MM.1S (cell line): Measurements from ENCODE around the gene SNX1.

Experiments used
- DNase-seq: peaks from one replicate; pipeline ENCODE4 v3.0.0-alpha.2; 2015
- H2AFZ ChIP-seq: fragments of 300-600 bp; sonication (generic); 2 replicates; pipeline ENCODE4 v1.6.0; 2016; ENCODE audit warnings: antibody characterized with exemption, low read length
- H3F3A ChIP-seq: fragments of 300-600 bp; sonication (generic); 2 replicates; pipeline ENCODE4 v1.6.1; 2016; ENCODE audit warnings: mild to moderate bottlenecking, antibody characterized with exemption, low read length, moderate library complexity, mixed read lengths; ENCODE audit not compliant: insufficient read depth
- H3K27ac ChIP-seq: fragments of 300-600 bp; sonication (generic); 2 replicates; pipeline ENCODE4 v1.5.1; 2016; ENCODE audit warnings: mild to moderate bottlenecking, low read length
- H3K27me3 ChIP-seq: fragments of 300-600 bp; sonication (generic); replicated peaks from 2 replicates; pipeline ENCODE4 v1.6.0; 2016; ENCODE audit warnings: low read length; ENCODE audit not compliant: insufficient read depth
- H3K36me3 ChIP-seq: fragments of 300-600 bp; sonication (generic); replicated peaks from 2 replicates; pipeline ENCODE4 v1.6.1; 2016; ENCODE audit warnings: mild to moderate bottlenecking, low read length, mixed read lengths; ENCODE audit not compliant: insufficient read depth
- H3K4me1 ChIP-seq: fragments of 300-600 bp; sonication (generic); 2 replicates; pipeline ENCODE4 v1.6.1; 2016; ENCODE audit warnings: low read length, mixed read lengths
- H3K4me2 ChIP-seq: fragments of 300-600 bp; sonication (generic); 2 replicates; pipeline ENCODE4 v1.6.0; 2016; ENCODE audit warnings: low read depth, low read length
- H3K4me3 ChIP-seq: fragments of 300-600 bp; sonication (generic); 2 replicates; pipeline ENCODE4 v1.5.1; 2016; ENCODE audit warnings: low read length, mixed read lengths
- H3K79me2 ChIP-seq: fragments of 300-600 bp; sonication (generic); 2 replicates; pipeline ENCODE4 v1.6.1; 2016; ENCODE audit warnings: mixed run types, low read length, mixed read lengths
- H3K9ac ChIP-seq: fragments of 300-600 bp; sonication (generic); 2 replicates; pipeline ENCODE4 v1.6.1; 2016; ENCODE audit warnings: low read length, mixed read lengths
- H3K9me2 ChIP-seq: fragments of 300-600 bp; sonication (generic); replicated peaks from 2 replicates; pipeline ENCODE4 v1.6.1; 2016; ENCODE audit warnings: mild to moderate bottlenecking, low read length, mixed read lengths; ENCODE audit not compliant: insufficient read depth
- H3K9me3 ChIP-seq: fragments of 300-600 bp; sonication (generic); replicated peaks from 2 replicates; pipeline ENCODE4 v1.6.1; 2016; ENCODE audit warnings: mild to moderate bottlenecking, low read length, mixed read lengths; ENCODE audit not compliant: insufficient read depth
- H4K20me1 ChIP-seq: fragments of 300-600 bp; sonication (generic); 2 replicates; pipeline ENCODE4 v1.6.1; 2016; ENCODE audit warnings: mild to moderate bottlenecking, low read length, moderate library complexity, mixed read lengths; ENCODE audit not compliant: insufficient read depth
- EZH2 ChIP-seq: fragments of 300-600 bp; sonication (generic); optimal IDR thresholded peaks from 2 replicates; pipeline ENCODE3; 2017; ENCODE audit warnings: low read depth, mild to moderate bottlenecking, antibody characterized with exemption, low read length, mixed read lengths
- EZH2phosphoT487 ChIP-seq: fragments of 300-600 bp; sonication (generic); IDR thresholded peaks from 2 replicates; pipeline ENCODE4 v1.6.1; 2018; ENCODE audit warnings: antibody characterized with exemption, low read length
- TF ChIP-seq, protein P1 (sequence below): fragments of 300-600 bp; sonication (generic); IDR thresholded peaks from 2 replicates; pipeline ENCODE4 v1.5.1; 2016; ENCODE audit warnings: antibody characterized with exemption, low read length, mixed read lengths

Gene SNX1

DNA sequence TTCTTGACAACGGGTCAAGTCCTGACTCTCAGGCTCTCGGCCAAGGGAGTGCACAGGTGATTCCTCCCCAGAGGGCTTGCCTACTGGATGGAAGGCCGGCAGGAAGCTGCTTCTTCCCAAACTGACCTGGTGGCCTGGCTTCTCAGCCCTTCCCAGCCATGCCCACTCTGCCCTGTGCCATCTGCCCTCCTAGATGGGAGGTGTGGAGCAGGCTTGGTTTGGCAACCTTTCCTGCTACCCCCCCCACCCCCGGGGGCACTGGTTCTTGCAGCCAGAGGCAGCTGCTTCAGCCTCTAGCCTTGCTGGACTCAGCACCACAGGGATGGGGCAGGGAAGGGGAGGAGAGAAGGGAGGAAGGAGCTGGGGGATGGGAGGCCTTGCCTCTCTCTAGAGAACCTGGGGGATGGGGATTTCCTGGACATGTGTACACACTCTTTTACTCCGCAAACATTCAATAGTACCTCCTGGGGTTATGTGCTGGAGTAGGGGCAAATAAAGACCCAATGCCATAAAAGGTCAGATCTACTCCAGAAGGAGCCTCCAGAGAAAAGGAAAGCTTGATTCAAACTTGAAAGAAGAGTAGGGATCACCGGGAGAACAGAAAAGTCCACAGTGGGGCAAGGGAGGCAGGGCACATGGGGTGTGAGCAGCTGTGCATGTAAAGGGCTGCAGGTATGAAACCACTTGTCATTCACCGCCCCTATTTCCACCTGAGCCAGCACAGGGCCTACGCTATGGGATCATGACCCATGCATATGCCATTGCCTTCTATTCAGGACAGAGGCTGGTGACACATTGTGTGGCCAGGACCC, 45.3 kb upstream of the SNX1 start:
- no peak for DNase-seq
- H3K27ac ChIP-seq = no peak overlapping the region

DNA sequence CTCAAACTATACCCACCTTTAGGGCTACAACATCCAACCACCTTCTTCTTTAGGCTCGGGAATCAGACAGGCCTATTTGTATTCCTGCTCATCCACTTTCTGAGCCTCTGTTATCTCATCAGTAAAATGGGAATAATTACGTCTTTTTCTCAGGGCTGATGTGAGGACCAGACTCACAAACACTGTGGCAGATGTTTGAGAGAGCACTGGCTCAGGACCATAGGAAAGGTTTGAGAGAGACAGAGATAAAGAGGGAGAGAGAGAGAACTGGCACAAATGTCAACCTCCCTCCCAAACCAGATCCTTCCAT, 44.7 kb upstream of the SNX1 start:
- H3K4me3 ChIP-seq = no peak overlapping the region
- no peaks in the 10 kb centered on the region for H3K9me3 ChIP-seq
- no peaks in the 10 kb centered on the region for H3K79me2 ChIP-seq
- no peak for DNase-seq
- no peak overlapping the region for H3K27ac ChIP-seq
- H3F3A ChIP-seq = no peaks in the 10 kb centered on the region
- no peaks in the 10 kb centered on the region for H3K4me1 ChIP-seq
- H3K4me2 ChIP-seq = no peak overlapping the region
- no peak overlapping the region for H3K9ac ChIP-seq
- no peaks in the 10 kb centered on the region for H3K27me3 ChIP-seq
- H3K9me2 ChIP-seq = no peaks in the 10 kb centered on the region
- no peaks in the 10 kb centered on the region for H3K36me3 ChIP-seq
- no peaks in the 10 kb centered on the region for H4K20me1 ChIP-seq
- TF ChIP-seq EZH2 (no peak), EZH2phosphoT487 (no peak)
- TF ChIP-seq, protein P1, sequence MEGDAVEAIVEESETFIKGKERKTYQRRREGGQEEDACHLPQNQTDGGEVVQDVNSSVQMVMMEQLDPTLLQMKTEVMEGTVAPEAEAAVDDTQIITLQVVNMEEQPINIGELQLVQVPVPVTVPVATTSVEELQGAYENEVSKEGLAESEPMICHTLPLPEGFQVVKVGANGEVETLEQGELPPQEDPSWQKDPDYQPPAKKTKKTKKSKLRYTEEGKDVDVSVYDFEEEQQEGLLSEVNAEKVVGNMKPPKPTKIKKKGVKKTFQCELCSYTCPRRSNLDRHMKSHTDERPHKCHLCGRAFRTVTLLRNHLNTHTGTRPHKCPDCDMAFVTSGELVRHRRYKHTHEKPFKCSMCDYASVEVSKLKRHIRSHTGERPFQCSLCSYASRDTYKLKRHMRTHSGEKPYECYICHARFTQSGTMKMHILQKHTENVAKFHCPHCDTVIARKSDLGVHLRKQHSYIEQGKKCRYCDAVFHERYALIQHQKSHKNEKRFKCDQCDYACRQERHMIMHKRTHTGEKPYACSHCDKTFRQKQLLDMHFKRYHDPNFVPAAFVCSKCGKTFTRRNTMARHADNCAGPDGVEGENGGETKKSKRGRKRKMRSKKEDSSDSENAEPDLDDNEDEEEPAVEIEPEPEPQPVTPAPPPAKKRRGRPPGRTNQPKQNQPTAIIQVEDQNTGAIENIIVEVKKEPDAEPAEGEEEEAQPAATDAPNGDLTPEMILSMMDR = no peak
- H2AFZ ChIP-seq = no peak overlapping the region

More for the DNA sequence above, 45.3 kb upstream of the SNX1 start:
- Histone ChIP-seq H3F3A (no peaks in the 10 kb centered on the region), H3K9ac (no peak overlapping the region), H3K9me2 (no peaks in the 10 kb centered on the region), H2AFZ (no peak overlapping the region), H3K36me3 (no peaks in the 10 kb centered on the region), H3K4me3 (no peak overlapping the region), H3K27me3 (no peaks in the 10 kb centered on the region), H3K79me2 (no peaks in the 10 kb centered on the region), H3K4me1 (no peaks in the 10 kb centered on the region), H4K20me1 (no peaks in the 10 kb centered on the region), H3K9me3 (no peaks in the 10 kb centered on the region), H3K4me2 (no peak overlapping the region)
- no peak for TF ChIP-seq EZH2phosphoT487
- no peak for TF ChIP-seq EZH2
- TF ChIP-seq, protein P1 = no peak

DNA sequence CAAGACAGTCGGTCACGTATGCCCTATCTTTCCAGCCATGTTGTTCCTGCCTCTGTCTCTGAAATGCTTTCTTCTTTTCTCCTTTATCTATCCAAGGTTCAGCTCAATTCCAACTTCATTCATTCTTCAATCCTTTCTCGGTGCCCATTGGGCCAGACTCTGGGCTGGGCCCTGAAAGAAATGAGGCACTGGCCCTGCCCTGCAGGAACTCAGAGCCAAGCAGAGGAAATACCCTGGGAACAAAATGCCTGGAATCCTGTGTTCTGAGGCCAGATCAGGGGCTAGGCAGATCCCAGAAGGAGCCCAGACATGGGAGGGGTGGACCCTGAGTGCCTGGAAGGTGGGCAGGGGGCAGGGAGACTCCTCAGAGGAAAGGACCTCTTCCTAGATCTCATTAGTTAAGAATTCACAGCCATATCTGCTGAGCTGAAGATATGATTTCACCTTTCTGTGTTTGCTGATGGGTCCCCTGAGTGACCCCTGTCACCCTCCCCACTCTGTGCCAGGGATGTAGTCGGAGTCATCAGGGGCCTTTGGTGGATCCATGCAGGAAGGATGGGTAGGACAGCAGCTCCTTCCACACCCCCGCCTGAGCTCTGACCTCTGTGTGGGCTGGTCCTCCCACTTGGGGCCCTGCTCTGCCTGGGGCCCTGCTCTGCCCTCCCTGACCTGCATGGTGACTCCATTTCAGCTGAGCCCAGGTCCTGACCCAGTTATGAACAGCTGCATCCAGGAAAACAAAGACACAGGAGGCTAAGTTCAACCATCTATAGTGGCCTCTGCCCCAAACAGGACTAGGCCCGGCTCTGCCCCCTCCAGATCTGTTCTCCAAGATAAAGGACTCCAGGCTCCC, 44.1 kb upstream of the SNX1 start:
- Histone ChIP-seq H3K4me3 (no peak overlapping the region), H4K20me1 (no peaks in the 10 kb centered on the region), H3K4me2 (no peak overlapping the region), H3K36me3 (no peaks in the 10 kb centered on the region), H3K27me3 (no peaks in the 10 kb centered on the region), H3K9me3 (no peaks in the 10 kb centered on the region), H3F3A (no peaks in the 10 kb centered on the region), H3K9ac (no peak overlapping the region), H3K27ac (no peak overlapping the region), H3K79me2 (no peaks in the 10 kb centered on the region), H3K4me1 (no peaks in the 10 kb centered on the region), H2AFZ (no peak overlapping the region), H3K9me2 (no peaks in the 10 kb centered on the region)
- TF ChIP-seq, protein P1 = no peak
- TF ChIP-seq EZH2phosphoT487 (no peak), EZH2 (no peak)
- DNase-seq = no peak
